ENCODE data around the gene DYRK3. TPM values are rescaled to one million over a fixed set of nuclear protein-coding genes. Genes with fewer than 3 reads are reported as not detected.

Gene DYRK3
- total and polyA plus RNA-seq, 9 of the 15 experiments (the other 6 are each of a cell fraction or from before 2014, with no cell fraction given), result 4.5 to 33.7 (median 25.7) TPM

GRCh38 chr1:206612129-206612876, 23.0 kb upstream of the DYRK3 start, which contains the start of gene EIF2D (continued):
- TF ChIP-seq XRCC5 (IDR thresholded peaks at IDR 0.05; ENCODE audit: low read depth, low read length) (peak; percentile 99), ARNT (IDR thresholded peaks at IDR 0.05) (peak; percentile 64 to 74; a peak in 2 of 4 replicates), ZNF407 (IDR thresholded peaks at IDR 0.05; ENCODE audit: low read depth) (no peak), E2F6 (IDR thresholded peaks at IDR 0.05; ENCODE audit: borderline replicate concordance in 1 of 2, extremely low read depth in 1 of 2, insufficient read depth in 1 of 2, insufficient read length in 1 of 2, low read depth in 1 of 2, low read length in 1 of 2, poor library complexity in 1 of 2, severe bottlenecking in 1 of 2) (peak; percentile 61 to 80), NBN (IDR thresholded peaks at IDR 0.05; ENCODE audit: low read depth) (peak; percentile 94), ZNF280A (IDR thresholded peaks at IDR 0.05; ENCODE audit: low read depth, partially characterized antibody) (no peak), ZNF41 (CRISPR knock-in tag; conservative IDR thresholded peaks at IDR 0.05) (no peak; the same call in 1 of the 2 replicates), KLF6 (CRISPR knock-in tag; IDR thresholded peaks at IDR 0.05; ENCODE audit: borderline replicate concordance) (no peak; the same call in 1 of the 2 replicates), RHOXF2B (CRISPR knock-in tag; conservative IDR thresholded peaks at IDR 0.05) (0 out of 2 replicates have a peak, but pooled peaks have one; percentile 17), RBM25 (IDR thresholded peaks at IDR 0.05; ENCODE audit: low read depth, low read length, severe bottlenecking) (peak; percentile 86), FOXA3 (CRISPR knock-in tag; conservative IDR thresholded peaks at IDR 0.05 in 1 of 2, IDR thresholded peaks at IDR 0.05 in 1 of 2) (no peak; a peak in 2 of 4 replicates), CBX1 (IDR thresholded peaks at IDR 0.05; ENCODE audit: low read depth) (peak; percentile 97; the same call in 1 of the 2 replicates), EHMT2 (IDR thresholded peaks at IDR 0.05) (peak; percentile 71; the same call in 1 of the 2 replicates), ZNF174 (CRISPR knock-in tag; IDR thresholded peaks at IDR 0.05) (0 out of 2 replicates have a peak, but pooled peaks have one; percentile 64), RBM17 (IDR thresholded peaks at IDR 0.05; ENCODE audit: borderline replicate concordance, low read depth, low read length) (no peak)
